Posterior cingulate gyrus (tissue), 11 donors: ENCODE data around the gene CCDC121.

ENCODE experiments used
- DNase-seq, 10 donors: peaks; one replicate each; pipeline versions ENCODE4 v3.0.0 to v3.0.0-alpha.2; 2020 to 2021; ENCODE audit warnings: mixed read lengths in 3 of 10
- intact Hi-C: fragments of 100-400 bp; cut with DNase I; formaldehyde crosslinking; loops from one replicate; pipeline ENCODE4 v1.15.1; 2023

Gene CCDC121

GRCh38 chr2:27584597-27584996 lies 44.2 kb downstream of the CCDC121 start:
- intact Hi-C loops = no loop called here

GRCh38 chr2:27583390-27583915 lies 45.4 kb downstream of the CCDC121 start:
- intact Hi-C loops = loop anchor here (2.0 kb wide), 1 partner anchor 95 kb away; the partner anchor contains the start of gene IFT172
- no peak for DNase-seq

More at GRCh38 chr2:27584597-27584996, 44.2 kb downstream of the CCDC121 start:
- no peak for DNase-seq

GRCh38 chr2:27582695-27583389 lies 46.0 kb downstream of the CCDC121 start, which contains the start of gene ZNF512:
Gene ZNF512, plus strand, starts transcription at chr2:27583042. Its CDS starts 71 bp downstream, at chr2:27583113.
- DNase-seq = peak; percentile 71 to 98 (median 84)
- intact Hi-C loops = loop anchor here (2.0 kb wide), 1 partner anchor 94 kb away; the partner anchor contains the start of gene IFT172

DNA sequence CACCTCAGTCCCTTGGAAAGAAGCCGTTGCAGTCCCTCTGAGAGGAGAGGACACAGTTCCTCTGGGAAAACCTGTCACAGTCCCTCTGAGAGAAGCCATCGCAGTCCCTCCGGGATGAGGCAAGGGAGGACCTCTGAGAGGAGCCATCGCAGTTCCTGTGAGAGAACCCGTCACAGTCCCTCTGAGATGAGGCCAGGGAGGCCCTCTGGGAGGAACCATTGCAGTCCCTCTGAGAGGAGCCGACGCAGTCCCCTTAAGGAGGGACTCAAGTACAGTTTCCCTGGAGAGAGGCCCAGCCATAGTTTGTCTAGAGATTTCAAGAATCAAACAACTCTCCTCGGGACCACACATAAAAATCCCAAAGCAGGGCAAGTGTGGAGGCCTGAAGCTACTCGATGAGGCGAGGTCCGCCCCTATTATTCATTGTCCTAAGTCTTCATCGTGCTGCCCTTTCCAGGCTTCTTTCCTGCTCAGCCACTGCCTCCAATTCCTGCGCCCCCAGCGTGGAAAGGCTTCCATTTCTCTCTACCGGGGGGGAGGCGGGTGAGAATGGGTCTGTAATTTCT lies 46.6 kb downstream of the CCDC121 start:
- no peak for DNase-seq
- intact Hi-C loops = loop anchor here (2.0 kb wide), 1 partner anchor 93 kb away; the partner anchor contains the start of gene IFT172

- no peak for DNase-seq
- intact Hi-C loops = loop anchor here (2.0 kb wide), 1 partner anchor 93 kb away; the partner anchor contains the start of gene IFT172
These were observed 47.2 kb downstream of the CCDC121 start for GRCh38 chr2:27581417-27582128.
